GM12878 (cell line): ENCODE measurements around the gene MGAT4B.

Experiments used
- CTCF ChIP-seq, 3 experiments: IDR thresholded peaks in 2 of 3; conservative IDR thresholded peaks in 1 of 3; 2 replicates each; pipeline ENCODE4 v1.5.1; 2011; ENCODE audit warnings: low read depth in 3 of 3, low read length in 3 of 3, mild to moderate bottlenecking in 3 of 3, control low read depth in 2 of 3, moderate library complexity in 2 of 3, inconsistent platforms in 1 of 3, mixed read lengths in 1 of 3; ENCODE audit not compliant: control insufficient read depth in 2 of 3, insufficient read depth in 1 of 3; ENCODE audit errors: extremely low read depth in 1 of 3
- ESRRA ChIP-seq: IDR thresholded peaks from 2 replicates; pipeline ENCODE4 v1.6.1; 2012; ENCODE audit warnings: mild to moderate bottlenecking, low read length, improper control_type of control experiment
- KLF5 ChIP-seq: fragments of 450-650 bp; IDR thresholded peaks from 2 replicates; pipeline ENCODE4 v1.6.1; 2014; ENCODE audit warnings: mild to moderate bottlenecking; ENCODE audit not compliant: partially characterized antibody
- MTA3 ChIP-seq: IDR thresholded peaks from 2 replicates; pipeline ENCODE4 v1.6.1; 2012; ENCODE audit warnings: low read length, inconsistent platforms, borderline replicate concordance
- MXI1 ChIP-seq: fragments of 150-350 bp; IDR thresholded peaks from 2 replicates; pipeline ENCODE4 v1.6.1; 2011; ENCODE audit warnings: low read depth, mild to moderate bottlenecking, inconsistent platforms, low read length, improper control_type of control experiment
- POLR2A ChIP-seq: IDR thresholded peaks from 2 replicates; pipeline ENCODE4 v1.6.1; 2011; ENCODE audit warnings: low read depth, mild to moderate bottlenecking, low read length
- RAD51 ChIP-seq: fragments of 450-650 bp; IDR thresholded peaks from 2 replicates; pipeline ENCODE4 v1.6.1; 2016; ENCODE audit warnings: moderate library complexity, mild to moderate bottlenecking, inconsistent platforms
- TCF12 ChIP-seq: IDR thresholded peaks from 2 replicates; pipeline ENCODE4 v1.6.1; 2011; ENCODE audit warnings: low read depth, mild to moderate bottlenecking, low read length
- ZNF687 ChIP-seq: fragments of 450-650 bp; IDR thresholded peaks from 2 replicates; pipeline ENCODE4 v1.6.1; 2017; ENCODE audit warnings: mild to moderate bottlenecking, moderate library complexity
- TF ChIP-seq, protein P1 (sequence below): IDR thresholded peaks from 2 replicates; pipeline ENCODE4 v1.6.1; 2011; ENCODE audit warnings: borderline replicate concordance, low read depth, mild to moderate bottlenecking, moderate library complexity, mixed read lengths, low read length; ENCODE audit not compliant: insufficient read depth; ENCODE audit errors: extremely low read length

GRCh38 chr5:179804555-179804947 lies 2.1 kb downstream of the MGAT4B start:
- TF ChIP-seq RAD51 (no peak), CTCF (IDR thresholded peaks at IDR 0.05 in 2 of 3, conservative IDR thresholded peaks at IDR 0.05 in 1 of 3; ENCODE audit: control insufficient read depth in 2 of 3, extremely low read depth in 1 of 3, insufficient read depth in 1 of 3, low read depth in 3 of 3, low read length in 3 of 3) (no peak), ZNF687 (no peak), ESRRA (no peak), MXI1 (no peak), TCF12 (no peak), POLR2A (no peak), KLF5 (no peak), MTA3 (no peak)
- TF ChIP-seq, protein P1, sequence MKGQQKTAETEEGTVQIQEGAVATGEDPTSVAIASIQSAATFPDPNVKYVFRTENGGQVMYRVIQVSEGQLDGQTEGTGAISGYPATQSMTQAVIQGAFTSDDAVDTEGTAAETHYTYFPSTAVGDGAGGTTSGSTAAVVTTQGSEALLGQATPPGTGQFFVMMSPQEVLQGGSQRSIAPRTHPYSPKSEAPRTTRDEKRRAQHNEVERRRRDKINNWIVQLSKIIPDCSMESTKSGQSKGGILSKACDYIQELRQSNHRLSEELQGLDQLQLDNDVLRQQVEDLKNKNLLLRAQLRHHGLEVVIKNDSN: no peak
